GM18868 (cell line): ENCODE data around the gene DCLK1.
A peak's percentile ranks its signal among the peaks of the same experiment; 100 is the strongest.

Source experiments
- ATAC-seq: cut with Tn5 transposase; IDR thresholded peaks from one replicate; pipeline ENCODE4 v1.9.1; 2021; ENCODE audit warnings: mild to moderate bottlenecking, moderate library complexity; ENCODE audit not compliant: unreplicated experiment

The DCLK1 gene

GRCh38 chr13:35765366-35765765, 365.8 kb downstream of the DCLK1 start:
- ATAC-seq, result no peak

- ATAC-seq, result no peak
Measured at GRCh38 chr13:35764326-35765015, 366.7 kb downstream of the DCLK1 start.

GRCh38 chr13:35763782-35764123, 367.4 kb downstream of the DCLK1 start:
- no peak for ATAC-seq

GRCh38 chr13:35763060-35763781, 368.0 kb downstream of the DCLK1 start:
- ATAC-seq, result no peak

GRCh38 chr13:35761440-35762252, 369.5 kb downstream of the DCLK1 start:
- no peak for ATAC-seq

- ATAC-seq, result no peak
Measured at GRCh38 chr13:35760735-35761281, 370.4 kb downstream of the DCLK1 start.

GRCh38 chr13:35747594-35747993, 383.6 kb downstream of the DCLK1 start:
- no peak for ATAC-seq

GRCh38 chr13:35744566-35745178, 386.5 kb downstream of the DCLK1 start:
- no peak for ATAC-seq

GRCh38 chr13:35744144-35744543, 387.0 kb downstream of the DCLK1 start:
- no peak for ATAC-seq

- ATAC-seq, result no peak
Measured at GRCh38 chr13:35743165-35743564, 388.0 kb downstream of the DCLK1 start.

GRCh38 chr13:35741657-35742056, 389.5 kb downstream of the DCLK1 start:
- no peak for ATAC-seq

GRCh38 chr13:35736876-35737275, 394.3 kb downstream of the DCLK1 start:
- no peak for ATAC-seq

GRCh38 chr13:35733827-35734226, 397.4 kb downstream of the DCLK1 start:
- no peak for ATAC-seq

- ATAC-seq, result no peak
Measured at GRCh38 chr13:35732565-35732964, 398.6 kb downstream of the DCLK1 start.

- no peak for ATAC-seq
Measured at GRCh38 chr13:35731471-35731870, 399.7 kb downstream of the DCLK1 start.

- ATAC-seq, result peak; percentile 72
Measured at GRCh38 chr13:35729926-35730627, 401.1 kb downstream of the DCLK1 start.

- ATAC-seq, result no peak
Measured at GRCh38 chr13:35727881-35728280, 403.3 kb downstream of the DCLK1 start.

- ATAC-seq, result no peak
Measured at GRCh38 chr13:35724446-35724845, 406.7 kb downstream of the DCLK1 start.

- no peak for ATAC-seq
Measured at GRCh38 chr13:35723821-35724220, 407.4 kb downstream of the DCLK1 start.

- no peak for ATAC-seq
Measured at GRCh38 chr13:35723053-35723461, 408.1 kb downstream of the DCLK1 start.
